Measurements from ENCODE around the gene PARVG.
A peak's percentile ranks its signal among the peaks of the same experiment; 100 is the strongest.

Gene PARVG

GRCh38 chr22:44181033-44181911, 547 bp downstream of the PARVG start:
- DNase-seq, result peak; percentile 67 to 75

- peak in 1 of 2 donors; percentile 36 for DNase-seq
These were observed 1.3 kb downstream of the PARVG start for GRCh38 chr22:44181912-44182587.

- peak; percentile 66 for DNase-seq
These were observed 2.0 kb downstream of the PARVG start for GRCh38 chr22:44182588-44183286.

- no peak for DNase-seq
These were observed 2.5 kb downstream of the PARVG start for GRCh38 chr22:44183287-44183588.

GRCh38 chr22:44184006-44184405, 3.3 kb downstream of the PARVG start:
- DNase-seq, result no peak

- DNase-seq, result no peak
These were observed 4.8 kb downstream of the PARVG start for GRCh38 chr22:44185237-44186120.

- no peak for DNase-seq
These were observed 5.4 kb downstream of the PARVG start for GRCh38 chr22:44186121-44186510.

GRCh38 chr22:44186737-44187136, 6.0 kb downstream of the PARVG start:
- no peak for DNase-seq

- no peak for DNase-seq
These were observed 7.0 kb downstream of the PARVG start for GRCh38 chr22:44187652-44188230.

- no peak for DNase-seq
These were observed 7.6 kb downstream of the PARVG start for GRCh38 chr22:44188316-44188715.

- DNase-seq, result no peak
These were observed 8.4 kb downstream of the PARVG start for GRCh38 chr22:44188986-44189630.

- no peak for DNase-seq
These were observed 9.8 kb downstream of the PARVG start for GRCh38 chr22:44190381-44190976.

GRCh38 chr22:44191036-44191454, 10.3 kb downstream of the PARVG start:
- DNase-seq, result peak; percentile 39 to 51

GRCh38 chr22:44192098-44192815, 11.5 kb downstream of the PARVG start:
- peak; percentile 59 to 66 for DNase-seq

- DNase-seq, result no peak
These were observed 12.2 kb downstream of the PARVG start for GRCh38 chr22:44192816-44193534.

GRCh38 chr22:44193535-44193891, 12.8 kb downstream of the PARVG start:
- DNase-seq, result peak in 1 of 2 donors; percentile 22

- no peak for DNase-seq
These were observed 13.8 kb downstream of the PARVG start for GRCh38 chr22:44194569-44194968.

- DNase-seq, result no peak
These were observed 14.6 kb downstream of the PARVG start for GRCh38 chr22:44195189-44195871.

- DNase-seq, result no peak
These were observed 15.5 kb downstream of the PARVG start for GRCh38 chr22:44196241-44196640.
